PC-9 (cell line): ENCODE data around the gene MT1E. TPM values are rescaled to one million over a fixed set of nuclear protein-coding genes. Genes with fewer than 3 reads are reported as not detected.

Experiments used
- BruUV-seq: library from RNA; stranded (reverse); fragments of 400-500 nt; replicated peaks from 2 replicates; lab custom pipeline; 2021; lab: Mats Ljungman, UMichigan
- CTCF ChIA-PET: fragments of 300-600 bp; sonication (Branson Sonifier 250); formaldehyde crosslinking; loops from one replicate; lab custom pipeline; 2022; ENCODE audit warnings: antibody characterized with exemption; lab: Charles Lee
- POLR2A ChIA-PET: fragments of 300-600 bp; sonication (Branson Sonifier 250); formaldehyde crosslinking; loops from one replicate; lab custom pipeline; 2022; ENCODE audit warnings: antibody characterized with exemption; ENCODE audit not compliant: unreplicated experiment; lab: Charles Lee
- DNase-seq, 2 experiments: peaks; one replicate each; pipeline versions ENCODE4 v3.0.0 to v3.0.0-alpha.2; 2015 to 2022; ENCODE audit warnings: mixed read lengths in 1 of 2
- H2AFZ ChIP-seq: fragments of 200-600 bp; sonication (generic); 2 replicates; pipeline ENCODE4 v1.8.1; 2017; ENCODE audit warnings: antibody characterized with exemption
- H3F3A ChIP-seq: fragments of 200-600 bp; sonication (generic); 2 replicates; pipeline ENCODE4 v1.8.1; 2017; ENCODE audit warnings: antibody characterized with exemption, mild to moderate bottlenecking, low read depth; ENCODE audit not compliant: insufficient read depth
- H3K27ac ChIP-seq: fragments of 200-600 bp; sonication (generic); 2 replicates; pipeline ENCODE4 v1.6.1; 2016; ENCODE audit warnings: mixed run types
- H3K27me3 ChIP-seq: fragments of 200-600 bp; sonication (generic); 2 replicates; pipeline ENCODE4 v1.6.1; 2016; ENCODE audit warnings: low read depth, mixed run types; ENCODE audit not compliant: insufficient read depth
- H3K36me3 ChIP-seq: fragments of 200-600 bp; sonication (generic); 2 replicates; pipeline ENCODE4 v1.6.1; 2016; ENCODE audit warnings: low read depth, mixed run types
- H3K4me1 ChIP-seq: fragments of 200-600 bp; sonication (generic); replicated peaks from 2 replicates; pipeline ENCODE4 v1.6.1; 2016; ENCODE audit warnings: mixed run types; ENCODE audit not compliant: insufficient read depth
- H3K4me2 ChIP-seq: fragments of 200-600 bp; sonication (generic); 2 replicates; pipeline ENCODE4 v1.6.1; 2017; ENCODE audit warnings: mixed run types
- H3K4me3 ChIP-seq: fragments of 200-600 bp; sonication (generic); 2 replicates; pipeline ENCODE4 v1.6.1; 2016; ENCODE audit warnings: mixed run types
- H3K79me2 ChIP-seq: fragments of 200-600 bp; sonication (generic); 2 replicates; pipeline ENCODE4 v1.6.1; 2017; ENCODE audit warnings: low read depth, mixed run types
- H3K9me2 ChIP-seq: fragments of 200-600 bp; sonication (generic); 2 replicates; pipeline ENCODE4 v1.8.1; 2017; ENCODE audit warnings: mild to moderate bottlenecking; ENCODE audit not compliant: insufficient read depth
- H3K9me3 ChIP-seq: fragments of 200-600 bp; sonication (generic); 2 replicates; pipeline ENCODE4 v1.8.1; 2016; ENCODE audit warnings: low read depth; ENCODE audit not compliant: insufficient read depth
- H4K20me1 ChIP-seq: fragments of 200-600 bp; sonication (generic); 2 replicates; pipeline ENCODE4 v1.8.1; 2017; ENCODE audit not compliant: insufficient read depth
- EZH2 ChIP-seq: fragments of 200-600 bp; sonication (generic); IDR thresholded peaks from 2 replicates; pipeline ENCODE4 v1.8.0; 2017; ENCODE audit warnings: antibody characterized with exemption, low read depth
- intact Hi-C: fragments of 100-400 bp; cut with micrococcal nuclease; formaldehyde crosslinking; loops from one replicate; pipeline ENCODE4 v1.10.0; 2022; ENCODE audit not compliant: unreplicated experiment
- total RNA-seq: library from RNA; stranded (reverse); gene quantifications from 2 replicates; pipeline ENCODE4 v1.2.3, GENCODE V29; 2021
- TF ChIP-seq, protein P1 (sequence below): fragments of 200-600 bp; sonication (generic); conservative IDR thresholded peaks from 2 replicates; pipeline ENCODE4 v1.6.1; 2017; ENCODE audit warnings: mixed run types, antibody characterized with exemption, mild to moderate bottlenecking, moderate library complexity

MT1E gene
- total RNA-seq, 1 experiment from 2014 or later: 22.0 TPM

DNA sequence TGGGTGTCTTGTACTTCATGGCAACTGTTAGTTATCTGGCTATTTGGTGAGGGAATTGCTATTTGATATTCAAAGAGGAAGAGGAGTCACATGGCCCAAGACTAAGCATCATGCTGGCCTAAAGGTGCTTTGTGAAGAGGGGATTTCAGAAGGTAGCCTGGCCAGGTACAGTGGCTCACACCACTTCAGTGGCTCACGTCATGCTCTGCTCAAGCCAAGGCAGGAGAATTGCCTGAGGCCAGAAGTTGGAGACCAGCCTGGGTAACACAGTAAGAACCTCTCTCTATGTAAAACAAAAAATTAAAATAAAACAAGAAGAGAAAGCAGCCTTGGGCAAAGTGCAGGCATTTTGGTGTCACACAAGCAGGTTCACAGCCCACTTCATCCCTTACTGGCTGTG, 19.7 kb downstream of the MT1E start:
- Histone ChIP-seq H3K4me1 (peaks cover 33% of the 10 kb centered on the region), H3K9me3 (no peaks in the 10 kb centered on the region), H3K79me2 (no peaks in the 10 kb centered on the region), H3K9me2 (no peaks in the 10 kb centered on the region), H2AFZ (no peak overlapping the region), H3F3A (peaks cover 27% of the 10 kb centered on the region), H3K36me3 (no peaks in the 10 kb centered on the region), H4K20me1 (peaks cover 5% of the 10 kb centered on the region; the same call in 1 of the 2 replicates), H3K4me3 (no peak overlapping the region), H3K4me2 (no peak overlapping the region), H3K27me3 (no peaks in the 10 kb centered on the region), H3K27ac (no peak overlapping the region)
- intact Hi-C loops: no loop called here
- ChIA-PET CTCF (no interaction called here), POLR2A (no interaction called here)
- TF ChIP-seq, protein P1, sequence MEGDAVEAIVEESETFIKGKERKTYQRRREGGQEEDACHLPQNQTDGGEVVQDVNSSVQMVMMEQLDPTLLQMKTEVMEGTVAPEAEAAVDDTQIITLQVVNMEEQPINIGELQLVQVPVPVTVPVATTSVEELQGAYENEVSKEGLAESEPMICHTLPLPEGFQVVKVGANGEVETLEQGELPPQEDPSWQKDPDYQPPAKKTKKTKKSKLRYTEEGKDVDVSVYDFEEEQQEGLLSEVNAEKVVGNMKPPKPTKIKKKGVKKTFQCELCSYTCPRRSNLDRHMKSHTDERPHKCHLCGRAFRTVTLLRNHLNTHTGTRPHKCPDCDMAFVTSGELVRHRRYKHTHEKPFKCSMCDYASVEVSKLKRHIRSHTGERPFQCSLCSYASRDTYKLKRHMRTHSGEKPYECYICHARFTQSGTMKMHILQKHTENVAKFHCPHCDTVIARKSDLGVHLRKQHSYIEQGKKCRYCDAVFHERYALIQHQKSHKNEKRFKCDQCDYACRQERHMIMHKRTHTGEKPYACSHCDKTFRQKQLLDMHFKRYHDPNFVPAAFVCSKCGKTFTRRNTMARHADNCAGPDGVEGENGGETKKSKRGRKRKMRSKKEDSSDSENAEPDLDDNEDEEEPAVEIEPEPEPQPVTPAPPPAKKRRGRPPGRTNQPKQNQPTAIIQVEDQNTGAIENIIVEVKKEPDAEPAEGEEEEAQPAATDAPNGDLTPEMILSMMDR: no peak
- TF ChIP-seq EZH2: no peak
- DNase-seq: no peak
- BruUV-seq: no TSS peak

DNA sequence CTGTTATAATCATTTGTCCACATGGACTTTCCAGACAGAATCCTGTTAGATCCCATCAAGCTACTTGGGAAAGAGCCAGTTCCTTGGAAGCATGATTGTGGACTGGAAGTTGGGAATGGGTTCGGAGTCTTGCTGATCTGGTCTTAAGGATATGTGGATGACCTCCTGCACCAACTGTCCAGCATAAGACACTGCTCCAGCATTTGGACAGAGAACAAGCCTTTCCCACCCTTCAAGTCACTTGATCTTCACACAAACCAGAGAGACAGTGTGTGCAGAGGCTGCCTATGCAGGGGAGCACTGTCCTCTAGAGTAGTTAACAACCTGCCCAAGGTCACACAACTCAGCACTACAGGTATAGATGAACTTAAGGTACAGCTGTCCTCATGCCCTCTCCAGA, 20.3 kb downstream of the MT1E start:
- TF ChIP-seq EZH2: no peak
- TF ChIP-seq, protein P1: no peak
- Histone ChIP-seq H2AFZ (no peak overlapping the region), H3K4me3 (no peak overlapping the region), H3K9me3 (no peaks in the 10 kb centered on the region), H3K27ac (no peak overlapping the region), H3K36me3 (no peaks in the 10 kb centered on the region), H3F3A (peaks cover 30% of the 10 kb centered on the region), H3K27me3 (no peaks in the 10 kb centered on the region), H3K9me2 (no peaks in the 10 kb centered on the region), H3K79me2 (no peaks in the 10 kb centered on the region), H4K20me1 (peaks cover 5% of the 10 kb centered on the region; the same call in 1 of the 2 replicates), H3K4me2 (no peak overlapping the region), H3K4me1 (peaks cover 30% of the 10 kb centered on the region)
- intact Hi-C loops: no loop called here
- ChIA-PET CTCF (no interaction called here), POLR2A (no interaction called here)
- no TSS peak for BruUV-seq
- DNase-seq: no peak

DNA sequence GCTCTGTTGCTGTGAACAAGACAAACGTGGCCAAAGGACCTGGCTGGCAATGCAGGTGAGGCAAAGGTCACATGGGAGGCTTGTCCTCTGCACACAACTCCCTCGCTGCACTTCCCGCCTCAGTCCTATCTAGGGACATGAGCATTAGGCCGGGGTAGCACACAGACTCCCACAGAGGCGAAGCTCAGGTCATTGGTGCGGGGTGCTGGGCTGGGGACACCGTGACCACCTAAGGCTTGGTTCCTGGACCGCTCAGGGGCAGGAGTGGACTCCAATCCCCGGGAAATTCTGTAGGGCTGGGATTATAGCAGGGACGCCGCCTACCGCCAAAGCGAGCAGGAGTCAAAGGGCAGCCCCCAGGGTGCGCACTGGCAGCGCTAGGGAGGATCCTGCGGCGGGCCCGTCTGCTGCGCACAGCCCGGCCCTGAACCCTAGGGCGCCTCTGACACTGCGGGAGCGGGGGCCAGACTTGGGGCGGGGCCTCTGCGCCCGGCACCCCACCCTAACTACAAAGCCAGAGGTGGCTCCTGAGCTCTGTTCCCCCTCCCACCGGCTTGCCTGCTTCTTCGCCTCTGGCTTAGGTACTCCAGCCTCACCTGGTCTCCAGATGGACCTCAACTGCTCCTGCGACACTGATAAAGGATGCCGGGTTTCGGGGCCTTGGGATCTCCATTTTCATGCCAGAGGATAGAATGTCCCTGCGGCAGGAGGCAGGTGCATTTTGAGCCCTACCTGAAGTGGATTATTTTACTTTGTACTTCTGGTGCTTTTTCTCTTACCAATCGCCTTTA, 22.3 kb downstream of the MT1E start:
- no peak overlapping the region for H3K4me2 ChIP-seq
- intact Hi-C loops: no loop called here
- peaks cover 5% of the 10 kb centered on the region; the same call in 1 of the 2 replicates for H4K20me1 ChIP-seq
- peaks cover 18% of the 10 kb centered on the region for H3F3A ChIP-seq
- TF ChIP-seq EZH2: no peak
- TF ChIP-seq, protein P1: no peak
- no peaks in the 10 kb centered on the region for H3K9me2 ChIP-seq
- ChIA-PET POLR2A (interaction anchor here (0.6 kb wide), 1 partner anchor 48 kb away, joined by 4 read pairs; no protein-coding TSS in a partner anchor), CTCF (no interaction called here)
- BruUV-seq: no TSS peak
- no peak overlapping the region for H3K4me3 ChIP-seq
- DNase-seq: no peak
- H3K9me3 ChIP-seq: no peaks in the 10 kb centered on the region
- no peaks in the 10 kb centered on the region for H3K79me2 ChIP-seq
- no peak overlapping the region for H3K27ac ChIP-seq
- 0 out of 2 replicates have a peak, but pooled peaks cover 3% of the 10 kb centered on the region for H3K27me3 ChIP-seq
- peaks cover 27% of the 10 kb centered on the region for H3K4me1 ChIP-seq
- no peak overlapping the region for H2AFZ ChIP-seq
- H3K36me3 ChIP-seq: no peaks in the 10 kb centered on the region
